Thoracic aorta (tissue), 2 donors: ENCODE data around the gene TSPO2. TPM values are rescaled to one million over a fixed set of nuclear protein-coding genes. Genes with fewer than 3 reads are reported as not detected.

Experiments
- ATAC-seq: fragments of 150-250 bp; one replicate; pipeline ENCODE4 v1.8.0; 2017; ENCODE audit warnings: low read depth; ENCODE audit not compliant: insufficient number of reproducible peaks, low FRiP score
- DNase-seq: peaks from one replicate; pipeline ENCODE4 v3.0.0-alpha.2; 2020; ENCODE audit warnings: low spot score
- H3K27ac ChIP-seq, 2 donors: fragments of 200-600 bp; sonication (generic); 1 replicate in 1 of 2; 2 replicates in 1 of 2; pipeline ENCODE4 v1.5.1; 2016; ENCODE audit warnings: mild to moderate bottlenecking in 2 of 2, moderate library complexity in 2 of 2
- H3K27me3 ChIP-seq: fragments of 200-600 bp; sonication (generic); replicated peaks from 2 replicates; pipeline ENCODE4 v1.6.0; 2016; ENCODE audit warnings: mild to moderate bottlenecking; ENCODE audit not compliant: insufficient read depth
- H3K36me3 ChIP-seq: fragments of 200-600 bp; sonication (generic); one replicate; pipeline ENCODE4 v1.5.1; 2016
- H3K4me1 ChIP-seq, 2 donors: fragments of 200-600 bp; sonication (generic); 1 replicate in 1 of 2; 2 replicates in 1 of 2; pipeline versions ENCODE4 v1.5.1 to v1.6.0; 2016; ENCODE audit warnings: low read depth in 2 of 2, mild to moderate bottlenecking in 1 of 2; ENCODE audit not compliant: control insufficient read depth in 1 of 2
- H3K4me3 ChIP-seq: fragments of 200-600 bp; sonication (generic); 2 replicates; pipeline ENCODE4 v1.5.1; 2016; ENCODE audit warnings: mild to moderate bottlenecking
- H3K9me3 ChIP-seq: fragments of 200-600 bp; sonication (generic); 2 replicates; pipeline ENCODE4 v1.5.1; 2016
- total RNA-seq, 2 donors: library from RNA; depleted of rRNA; stranded (reverse); fragments of >200 nt; gene quantifications; one replicate each; pipeline versions ENCODE4 v1.1.0 to v1.2.3, GENCODE V29; 2016
- TF ChIP-seq, protein P1 (sequence below): fragments of 200-600 bp; sonication (generic); IDR thresholded peaks from one replicate; pipeline ENCODE4 v1.5.1; 2019; ENCODE audit warnings: antibody characterized with exemption

Gene TSPO2, protein sequence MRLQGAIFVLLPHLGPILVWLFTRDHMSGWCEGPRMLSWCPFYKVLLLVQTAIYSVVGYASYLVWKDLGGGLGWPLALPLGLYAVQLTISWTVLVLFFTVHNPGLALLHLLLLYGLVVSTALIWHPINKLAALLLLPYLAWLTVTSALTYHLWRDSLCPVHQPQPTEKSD
- not detected for total RNA-seq

GRCh38 chr6:41042226-41043055 lies at the start of gene TSPO2:
TSS of gene TSPO2 (plus strand) at chr6:41042467. CDS start at chr6:41042986, 519 bp downstream.
- no peak within 1 kb of the TSS for H3K4me3 ChIP-seq
- ATAC-seq (no peak), DNase-seq (no peak)
- no peak within 1 kb of the TSS for H3K27ac ChIP-seq
- H3K36me3 ChIP-seq = no peaks in the 10 kb centered on the region
- H3K4me1 ChIP-seq = peaks cover 0 to 8% of the 10 kb centered on the region in 2 donors
- TF ChIP-seq, protein P1, sequence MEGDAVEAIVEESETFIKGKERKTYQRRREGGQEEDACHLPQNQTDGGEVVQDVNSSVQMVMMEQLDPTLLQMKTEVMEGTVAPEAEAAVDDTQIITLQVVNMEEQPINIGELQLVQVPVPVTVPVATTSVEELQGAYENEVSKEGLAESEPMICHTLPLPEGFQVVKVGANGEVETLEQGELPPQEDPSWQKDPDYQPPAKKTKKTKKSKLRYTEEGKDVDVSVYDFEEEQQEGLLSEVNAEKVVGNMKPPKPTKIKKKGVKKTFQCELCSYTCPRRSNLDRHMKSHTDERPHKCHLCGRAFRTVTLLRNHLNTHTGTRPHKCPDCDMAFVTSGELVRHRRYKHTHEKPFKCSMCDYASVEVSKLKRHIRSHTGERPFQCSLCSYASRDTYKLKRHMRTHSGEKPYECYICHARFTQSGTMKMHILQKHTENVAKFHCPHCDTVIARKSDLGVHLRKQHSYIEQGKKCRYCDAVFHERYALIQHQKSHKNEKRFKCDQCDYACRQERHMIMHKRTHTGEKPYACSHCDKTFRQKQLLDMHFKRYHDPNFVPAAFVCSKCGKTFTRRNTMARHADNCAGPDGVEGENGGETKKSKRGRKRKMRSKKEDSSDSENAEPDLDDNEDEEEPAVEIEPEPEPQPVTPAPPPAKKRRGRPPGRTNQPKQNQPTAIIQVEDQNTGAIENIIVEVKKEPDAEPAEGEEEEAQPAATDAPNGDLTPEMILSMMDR = no peak
- no peaks in the 10 kb centered on the region for H3K9me3 ChIP-seq
- H3K27me3 ChIP-seq = no peaks in the 10 kb centered on the region

GRCh38 chr6:40992746-40993145 lies 49.5 kb upstream of the TSPO2 start:
- DNase-seq (no peak), ATAC-seq (no peak)
- Histone ChIP-seq H3K9me3 (no peaks in the 10 kb centered on the region), H3K4me3 (no peak overlapping the region), H3K27ac (no peak overlapping the region), H3K27me3 (no peaks in the 10 kb centered on the region), H3K36me3 (no peaks in the 10 kb centered on the region), H3K4me1 (peaks cover 4 to 13% of the 10 kb centered on the region in 2 donors)
- TF ChIP-seq, protein P1 = no peak

DNA sequence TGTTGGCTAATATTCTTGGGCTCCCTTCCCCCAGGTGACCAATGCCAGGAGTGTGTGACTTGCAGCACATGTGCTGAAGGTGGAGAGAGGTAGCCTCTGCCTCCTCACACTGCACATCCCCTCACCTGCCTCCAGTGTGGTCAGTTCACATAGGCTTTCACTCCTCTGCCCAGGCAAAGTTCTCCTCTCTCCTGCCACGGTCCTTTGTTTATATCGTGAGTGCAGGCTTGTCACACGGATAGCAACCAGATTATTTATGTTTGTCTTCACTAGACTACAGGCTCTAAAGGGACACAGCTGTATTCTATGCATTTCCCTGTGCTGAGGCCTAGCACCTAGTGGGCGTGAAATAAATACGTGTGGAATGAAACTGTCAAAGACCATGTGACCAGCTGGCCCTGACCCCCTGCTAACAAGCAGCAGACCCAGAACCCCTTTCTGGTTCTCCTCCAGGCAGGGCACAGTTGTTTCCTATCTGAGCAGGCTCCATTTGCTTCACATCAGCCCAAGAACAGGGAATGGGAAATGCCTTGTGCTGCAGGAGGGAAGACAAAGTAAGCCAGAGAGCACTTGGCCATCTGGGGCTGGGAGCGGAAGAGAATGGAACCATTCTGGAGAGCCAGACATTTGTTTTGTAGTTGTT lies 45.6 kb upstream of the TSPO2 start:
- ATAC-seq (no peak), DNase-seq (no peak)
- H3K4me1 ChIP-seq = peaks cover 4 to 14% of the 10 kb centered on the region in 2 donors
- no peaks in the 10 kb centered on the region for H3K9me3 ChIP-seq
- no peaks in the 10 kb centered on the region for H3K36me3 ChIP-seq
- H3K4me3 ChIP-seq = no peak overlapping the region
- no peaks in the 10 kb centered on the region for H3K27me3 ChIP-seq
- TF ChIP-seq, protein P1 = no peak
- no peak overlapping the region for H3K27ac ChIP-seq

- Histone ChIP-seq H3K4me3 (no peak overlapping the region), H3K27ac (no peak overlapping the region), H3K9me3 (no peaks in the 10 kb centered on the region), H3K27me3 (no peaks in the 10 kb centered on the region), H3K36me3 (no peaks in the 10 kb centered on the region), H3K4me1 (peaks cover 4 to 14% of the 10 kb centered on the region in 2 donors)
- DNase-seq (no peak), ATAC-seq (no peak)
- TF ChIP-seq, protein P1 = no peak
Measured at GRCh38 chr6:40997234-40997957, 44.9 kb upstream of the TSPO2 start.

GRCh38 chr6:40998661-40999060 lies 43.6 kb upstream of the TSPO2 start:
- ATAC-seq (no peak), DNase-seq (no peak)
- no peaks in the 10 kb centered on the region for H3K9me3 ChIP-seq
- no peaks in the 10 kb centered on the region for H3K36me3 ChIP-seq
- H3K4me1 ChIP-seq = peaks cover 4 to 14% of the 10 kb centered on the region in 2 donors
- no peaks in the 10 kb centered on the region for H3K27me3 ChIP-seq
- no peak overlapping the region for H3K4me3 ChIP-seq
- TF ChIP-seq, protein P1 = no peak
- H3K27ac ChIP-seq = no peak overlapping the region
